Naive B cell (primary cell): ENCODE data around the gene NT5DC2. TPM values are rescaled to one million over a fixed set of nuclear protein-coding genes. Genes with fewer than 3 reads are reported as not detected.

Source experiments
- ATAC-seq, 2 donors: fragments of 150-1000 bp; cut with Tn5 transposase; 2 replicates each; pipeline ENCODE4 v1.10.0; 2021; ENCODE audit warnings: low read depth in 2 of 2, mild to moderate bottlenecking in 2 of 2, moderate library complexity in 2 of 2
- DNase-seq: peaks from one replicate; pipeline ENCODE4 v3.0.0; 2022
- H3K27ac Mint-ChIP-seq, 6 donors: one replicate each; pipeline ENCODE4 v1.8.0; 2020 to 2022; ENCODE audit warnings: mild to moderate bottlenecking in 6 of 6, mixed read lengths in 6 of 6, moderate library complexity in 5 of 6, inconsistent platforms in 2 of 6
- H3K27me3 Mint-ChIP-seq, 3 donors: one replicate each; pipeline ENCODE4 v1.8.0; 2021 to 2022; ENCODE audit warnings: mixed read lengths in 3 of 3, mild to moderate bottlenecking in 1 of 3
- H3K36me3 Mint-ChIP-seq, 2 donors: one replicate each; pipeline ENCODE4 v1.8.0; 2020 to 2022; ENCODE audit warnings: mixed read lengths in 2 of 2, inconsistent platforms in 1 of 2, mild to moderate bottlenecking in 1 of 2
- H3K4me1 Mint-ChIP-seq, 3 donors: one replicate each; pipeline ENCODE4 v1.8.0; 2020 to 2022; ENCODE audit warnings: mixed read lengths in 3 of 3, inconsistent platforms in 1 of 3, mild to moderate bottlenecking in 1 of 3, moderate library complexity in 1 of 3
- H3K4me3 Mint-ChIP-seq, 8 donors: one replicate each; pipeline ENCODE4 v1.8.0; 2020 to 2022; ENCODE audit warnings: mild to moderate bottlenecking in 8 of 8, mixed read lengths in 8 of 8, moderate library complexity in 8 of 8, inconsistent platforms in 2 of 8
- H3K9me3 Mint-ChIP-seq, 7 donors: one replicate each; pipeline ENCODE4 v1.8.0; 2020 to 2022; ENCODE audit warnings: mixed read lengths in 7 of 7, mild to moderate bottlenecking in 5 of 7, inconsistent platforms in 2 of 7, moderate library complexity in 1 of 7
- polyA plus RNA-seq, 6 donors: library from polyadenylated mRNA; unstranded; fragments of 300-500 nt; fragmentation: Illumina TruSeq; gene quantifications; one replicate each; pipeline ENCODE4 v1.2.3, GENCODE V29; 2021; ENCODE audit warnings: low read depth in 6 of 6

NT5DC2 gene
- polyA plus RNA-seq, 6 donors from 2014 or later, result 0.13 to 0.86 TPM; not detected in 4

GRCh38 chr3:52503788-52504424 lies 29.8 kb downstream of the NT5DC2 start:
- Mint-ChIP-seq H3K4me3 (no peak overlapping the region), H3K27ac (no peak overlapping the region), H3K27me3 (peaks cover 0 to 8% (median 0%) of the 10 kb centered on the region in 3 donors), H3K36me3 (no peaks in the 10 kb centered on the region), H3K4me1 (peaks cover 6 to 10% (median 6%) of the 10 kb centered on the region in 3 donors), H3K9me3 (no peaks in the 10 kb centered on the region)
- ATAC-seq, result no peak
- DNase-seq, result no peak

GRCh38 chr3:52502808-52503350 lies 30.8 kb downstream of the NT5DC2 start:
- ATAC-seq (no peak), DNase-seq (no peak)
- Mint-ChIP-seq H3K27me3 (peaks cover 0 to 8% (median 0%) of the 10 kb centered on the region in 3 donors), H3K9me3 (no peaks in the 10 kb centered on the region), H3K4me3 (no peak overlapping the region), H3K4me1 (peaks cover 11 to 19% (median 14%) of the 10 kb centered on the region in 3 donors), H3K27ac (no peak overlapping the region), H3K36me3 (no peaks in the 10 kb centered on the region)

- Mint-ChIP-seq H3K9me3 (no peaks in the 10 kb centered on the region), H3K4me1 (peaks cover 11 to 19% (median 14%) of the 10 kb centered on the region in 3 donors), H3K36me3 (no peaks in the 10 kb centered on the region), H3K27me3 (peaks cover 0 to under 1% (median 0%) of the 10 kb centered on the region in 3 donors), H3K4me3 (no peak overlapping the region), H3K27ac (no peak overlapping the region)
- ATAC-seq (no peak), DNase-seq (no peak)
Observed at GRCh38 chr3:52502001-52502400, 31.7 kb downstream of the NT5DC2 start.

GRCh38 chr3:52501046-52501445 lies 32.6 kb downstream of the NT5DC2 start:
- DNase-seq (no peak), ATAC-seq (no peak)
- peaks cover 11 to 19% (median 14%) of the 10 kb centered on the region in 3 donors for H3K4me1 Mint-ChIP-seq
- no peak overlapping the region for H3K27ac Mint-ChIP-seq
- no peaks in the 10 kb centered on the region for H3K36me3 Mint-ChIP-seq
- H3K4me3 Mint-ChIP-seq, result no peak overlapping the region
- no peaks in the 10 kb centered on the region for H3K9me3 Mint-ChIP-seq
- peaks cover 0 to 5% (median 0%) of the 10 kb centered on the region in 3 donors for H3K27me3 Mint-ChIP-seq

GRCh38 chr3:52498137-52499054 lies 35.3 kb downstream of the NT5DC2 start:
- H3K27ac Mint-ChIP-seq, result peak overlapping the region in 3 of 6 donors; percentile 20 to 88 (median 76)
- H3K9me3 Mint-ChIP-seq, result no peaks in the 10 kb centered on the region

GRCh38 chr3:52495777-52496602 lies 37.7 kb downstream of the NT5DC2 start:
- Mint-ChIP-seq H3K9me3 (no peaks in the 10 kb centered on the region), H3K36me3 (peaks cover 0 to 7% of the 10 kb centered on the region in 2 donors), H3K27me3 (peaks cover 0 to 7% (median 0%) of the 10 kb centered on the region in 3 donors), H3K4me3 (no peak overlapping the region), H3K4me1 (peaks cover 14 to 24% (median 22%) of the 10 kb centered on the region in 3 donors), H3K27ac (no peak overlapping the region)
- no peak for ATAC-seq
- DNase-seq, result no peak

More at GRCh38 chr3:52498137-52499054, 35.3 kb downstream of the NT5DC2 start:
- peaks cover 14 to 22% (median 19%) of the 10 kb centered on the region in 3 donors for H3K4me1 Mint-ChIP-seq
- H3K27me3 Mint-ChIP-seq, result peaks cover 0 to 7% (median 0%) of the 10 kb centered on the region in 3 donors
- peak overlapping the region in 7 of 8 donors; percentile 31 to 83 (median 53) for H3K4me3 Mint-ChIP-seq
- H3K36me3 Mint-ChIP-seq, result no peaks in the 10 kb centered on the region
- DNase-seq (peak; percentile 27), ATAC-seq (peak; percentile 87 to 93)

GRCh38 chr3:52494886-52495495 lies 38.7 kb downstream of the NT5DC2 start, which contains the start of gene STAB1:
Gene STAB1, plus strand, starts transcription at chr3:52495338. Its CDS starts 76 bp downstream, at chr3:52495414.
- DNase-seq, result no peak
- H3K4me1 Mint-ChIP-seq, result peaks cover 14 to 22% (median 21%) of the 10 kb centered on the region in 3 donors
- no peak within 1 kb of the TSS for H3K4me3 Mint-ChIP-seq
- no peaks in the 10 kb centered on the region for H3K9me3 Mint-ChIP-seq
- peaks cover 0 to 7% of the 10 kb centered on the region in 2 donors for H3K36me3 Mint-ChIP-seq
- ATAC-seq, result no peak
- H3K27me3 Mint-ChIP-seq, result peaks cover 0 to 7% (median 0%) of the 10 kb centered on the region in 3 donors
- peak within 1 kb of the TSS in 1 of 6 donors; percentile 29 for H3K27ac Mint-ChIP-seq

GRCh38 chr3:52494445-52494844 lies 39.2 kb downstream of the NT5DC2 start:
- Mint-ChIP-seq H3K27ac (peak overlapping the region in 1 of 6 donors; percentile 29), H3K9me3 (no peaks in the 10 kb centered on the region), H3K36me3 (peaks cover 0 to 7% of the 10 kb centered on the region in 2 donors), H3K27me3 (peaks cover 0 to 7% (median 0%) of the 10 kb centered on the region in 3 donors), H3K4me1 (peaks cover 14 to 21% (median 20%) of the 10 kb centered on the region in 3 donors), H3K4me3 (no peak overlapping the region)
- no peak for DNase-seq
- ATAC-seq, result no peak

- H3K27ac Mint-ChIP-seq, result no peak overlapping the region
- no peak for ATAC-seq
- peaks cover 0 to 7% of the 10 kb centered on the region in 2 donors for H3K36me3 Mint-ChIP-seq
Observed at GRCh38 chr3:52493232-52494017, 40.2 kb downstream of the NT5DC2 start.

GRCh38 chr3:52492059-52492458 lies 41.6 kb downstream of the NT5DC2 start:
- no peak for DNase-seq
- no peak overlapping the region for H3K4me3 Mint-ChIP-seq
- peaks cover 3 to 8% (median 5%) of the 10 kb centered on the region in 3 donors for H3K4me1 Mint-ChIP-seq
- peaks cover 0 to 7% (median 0%) of the 10 kb centered on the region in 3 donors for H3K27me3 Mint-ChIP-seq
- ATAC-seq, result no peak
- H3K27ac Mint-ChIP-seq, result no peak overlapping the region
- peaks cover 0 to 17% of the 10 kb centered on the region in 2 donors for H3K36me3 Mint-ChIP-seq
- no peaks in the 10 kb centered on the region for H3K9me3 Mint-ChIP-seq

More at GRCh38 chr3:52493232-52494017, 40.2 kb downstream of the NT5DC2 start:
- peaks cover 0 to 7% (median 0%) of the 10 kb centered on the region in 3 donors for H3K27me3 Mint-ChIP-seq
- DNase-seq, result no peak
- H3K4me1 Mint-ChIP-seq, result peaks cover 4 to 10% (median 10%) of the 10 kb centered on the region in 3 donors
- H3K9me3 Mint-ChIP-seq, result no peaks in the 10 kb centered on the region
- H3K4me3 Mint-ChIP-seq, result no peak overlapping the region

- peaks cover 0 to 20% of the 10 kb centered on the region in 2 donors for H3K36me3 Mint-ChIP-seq
- H3K27me3 Mint-ChIP-seq, result peaks cover 0 to 2% (median 0%) of the 10 kb centered on the region in 3 donors
- no peak for ATAC-seq
- DNase-seq, result no peak
- no peak overlapping the region for H3K27ac Mint-ChIP-seq
- H3K4me1 Mint-ChIP-seq, result peaks cover 3 to 8% (median 5%) of the 10 kb centered on the region in 3 donors
- H3K9me3 Mint-ChIP-seq, result no peaks in the 10 kb centered on the region
- peak overlapping the region in 1 of 8 donors; percentile 30 for H3K4me3 Mint-ChIP-seq
Observed at GRCh38 chr3:52490939-52491526, 42.6 kb downstream of the NT5DC2 start.
